Activated naive CD4-positive, alpha-beta T cell treated with anti-CD3 and anti-CD28 coated beads, Interleukin-2, amount 50 U/mL, for 24 hours (primary cell): ENCODE results near the gene VPS41.
A peak's percentile ranks its signal among the peaks of the same experiment; 100 is the strongest.

Source experiments
- H3K27ac Mint-ChIP-seq: one replicate; pipeline ENCODE4 v1.8.0; 2021; ENCODE audit warnings: mild to moderate bottlenecking, mixed read lengths
- H3K27me3 Mint-ChIP-seq: one replicate; pipeline ENCODE4 v1.8.0; 2021; ENCODE audit warnings: mixed read lengths
- H3K36me3 Mint-ChIP-seq: one replicate; pipeline ENCODE4 v1.8.0; 2021; ENCODE audit warnings: mixed read lengths
- H3K4me1 Mint-ChIP-seq: one replicate; pipeline ENCODE4 v1.8.0; 2021; ENCODE audit warnings: mixed read lengths
- H3K4me3 Mint-ChIP-seq: one replicate; pipeline ENCODE4 v1.8.0; 2021; ENCODE audit warnings: mild to moderate bottlenecking, mixed read lengths
- H3K9me3 Mint-ChIP-seq: one replicate; pipeline ENCODE4 v1.8.0; 2021; ENCODE audit warnings: mixed read lengths

VPS41 gene

DNA sequence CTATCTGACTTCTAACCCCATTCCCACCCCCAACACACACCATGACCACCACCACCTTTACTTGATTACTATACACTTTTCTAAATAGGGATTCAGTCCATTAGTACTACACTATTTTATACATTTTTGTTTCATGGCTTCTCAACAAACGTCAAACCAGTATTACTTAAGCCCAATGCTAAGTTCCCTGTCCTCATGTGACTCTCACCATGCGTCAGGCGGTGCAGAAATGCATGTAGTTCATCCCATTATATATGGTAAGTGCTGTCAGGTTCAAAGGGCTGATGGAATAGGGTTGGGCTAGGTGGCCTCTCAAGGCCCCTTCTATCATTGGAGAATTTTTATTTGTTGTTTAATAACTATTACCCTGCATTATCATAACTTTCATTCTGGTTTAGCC is 19.5 kb upstream of the VPS41 start:
- H3K36me3 Mint-ChIP-seq = no peaks in the 10 kb centered on the region
- no peak overlapping the region for H3K4me3 Mint-ChIP-seq
- no peaks in the 10 kb centered on the region for H3K9me3 Mint-ChIP-seq
- H3K27ac Mint-ChIP-seq = no peak overlapping the region
- H3K27me3 Mint-ChIP-seq = peaks cover 2% of the 10 kb centered on the region
- H3K4me1 Mint-ChIP-seq = no peaks in the 10 kb centered on the region

DNA sequence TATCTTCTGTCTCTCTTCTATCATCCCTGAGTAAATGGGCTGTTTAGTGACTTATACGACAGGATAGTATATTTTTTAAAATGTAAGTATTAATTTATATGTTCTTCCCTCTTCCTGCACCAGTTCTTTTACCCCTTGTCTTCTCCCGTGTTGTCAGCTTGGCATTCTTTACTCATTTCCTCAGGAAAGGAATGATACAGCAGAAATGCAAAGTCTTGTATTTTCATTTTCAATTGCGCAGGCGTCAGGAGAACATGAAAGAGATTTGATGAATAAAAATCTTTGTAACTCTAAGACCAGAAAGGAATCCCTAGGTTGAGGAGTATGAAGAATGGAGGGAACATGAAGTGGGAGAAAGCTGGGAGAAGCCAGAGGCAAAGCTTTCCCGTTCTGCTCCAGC is 18.8 kb upstream of the VPS41 start:
- H3K4me1 Mint-ChIP-seq = no peaks in the 10 kb centered on the region
- H3K9me3 Mint-ChIP-seq = no peaks in the 10 kb centered on the region
- no peaks in the 10 kb centered on the region for H3K36me3 Mint-ChIP-seq
- H3K27ac Mint-ChIP-seq = no peak overlapping the region
- no peak overlapping the region for H3K4me3 Mint-ChIP-seq
- H3K27me3 Mint-ChIP-seq = peaks cover 2% of the 10 kb centered on the region

DNA sequence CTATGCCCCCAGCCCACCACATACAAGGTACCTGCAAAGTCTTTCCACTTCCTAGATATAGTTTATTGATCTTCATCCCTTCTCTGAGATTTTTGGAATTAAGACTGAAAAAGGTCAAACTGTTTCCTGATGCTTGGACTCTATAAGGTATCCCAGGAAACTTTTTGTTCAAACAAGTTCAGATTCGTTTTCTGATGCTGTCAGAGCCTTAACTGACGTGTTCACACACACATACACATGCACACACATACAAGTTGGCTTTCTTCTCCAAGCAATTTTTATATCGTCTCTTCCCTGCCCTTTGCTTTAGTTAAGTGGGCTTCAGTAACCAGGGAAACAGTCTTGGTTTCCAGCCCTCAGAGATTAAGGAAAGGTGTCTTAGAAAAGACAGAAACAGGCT is 11.7 kb upstream of the VPS41 start:
- Mint-ChIP-seq H3K36me3 (no peaks in the 10 kb centered on the region), H3K9me3 (no peaks in the 10 kb centered on the region), H3K27me3 (peaks cover 5% of the 10 kb centered on the region), H3K4me3 (no peak overlapping the region), H3K27ac (no peak overlapping the region), H3K4me1 (no peaks in the 10 kb centered on the region)

DNA sequence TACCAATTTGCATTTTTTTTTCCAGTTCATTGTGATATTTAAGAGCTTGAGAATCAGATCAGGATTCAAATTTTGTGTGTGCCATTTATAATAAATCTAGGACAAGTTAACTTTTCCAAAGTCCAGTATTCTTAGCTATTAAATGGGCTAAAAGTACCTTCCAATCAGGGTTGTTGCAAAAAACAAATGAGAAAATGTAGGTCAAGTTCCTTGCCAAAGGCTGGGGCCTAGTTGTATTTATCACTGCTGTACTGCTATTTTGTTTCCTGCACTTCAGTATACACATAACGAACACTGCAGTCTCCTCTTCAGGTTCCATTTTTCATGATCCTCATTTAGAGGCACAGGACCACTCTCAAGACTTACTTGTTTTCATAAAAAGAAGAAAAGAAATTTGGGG is 7.4 kb upstream of the VPS41 start:
- H3K36me3 Mint-ChIP-seq = no peaks in the 10 kb centered on the region
- peaks cover 3% of the 10 kb centered on the region for H3K27me3 Mint-ChIP-seq
- no peak overlapping the region for H3K4me3 Mint-ChIP-seq
- peaks cover 4% of the 10 kb centered on the region for H3K9me3 Mint-ChIP-seq
- no peaks in the 10 kb centered on the region for H3K4me1 Mint-ChIP-seq
- no peak overlapping the region for H3K27ac Mint-ChIP-seq

DNA sequence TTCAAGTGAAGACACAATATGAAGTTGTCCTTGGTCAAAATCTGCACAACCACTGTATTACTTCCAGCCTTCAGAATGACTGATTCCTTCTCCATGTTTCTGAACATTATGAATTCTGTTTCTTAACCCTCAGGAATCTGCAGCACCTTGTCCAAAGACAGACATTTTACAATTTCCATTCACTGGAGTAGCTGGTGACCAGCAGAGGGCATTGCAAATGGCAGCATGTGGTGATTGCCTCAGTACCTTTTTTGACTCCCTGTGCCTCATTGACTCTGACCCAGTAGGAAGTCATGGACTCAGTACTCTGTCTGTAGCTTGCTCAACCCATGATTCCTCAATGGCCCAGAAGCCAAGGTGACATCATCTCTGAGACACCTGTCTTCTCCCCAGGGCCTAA is 879 bp upstream of the VPS41 start:
- Mint-ChIP-seq H3K36me3 (peaks cover 5% of the 10 kb centered on the region), H3K4me3 (peak overlapping the region; percentile 95), H3K9me3 (peaks cover 4% of the 10 kb centered on the region), H3K27me3 (peaks cover 3% of the 10 kb centered on the region), H3K27ac (no peak overlapping the region), H3K4me1 (peaks cover 32% of the 10 kb centered on the region)

DNA sequence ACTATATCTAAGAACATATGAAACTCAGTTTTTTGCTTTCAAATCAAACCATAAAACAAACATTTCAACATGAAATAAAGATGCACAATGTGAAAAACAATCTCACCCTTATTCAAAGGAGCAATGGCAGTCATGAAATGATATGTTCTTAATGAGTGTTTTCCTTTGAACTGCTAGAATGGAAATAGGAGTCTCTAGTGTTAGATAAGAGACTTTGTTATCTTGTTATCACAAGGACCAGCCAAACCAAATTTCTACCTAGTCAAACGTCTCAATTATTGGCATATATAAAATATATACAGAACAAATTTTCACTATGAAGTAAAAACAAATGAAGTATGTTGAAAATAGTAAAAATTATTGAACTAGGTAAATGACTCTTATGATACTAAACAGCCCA is 1.2 kb downstream of the VPS41 start:
- peaks cover 51% of the 10 kb centered on the region for H3K4me1 Mint-ChIP-seq
- H3K9me3 Mint-ChIP-seq = no peaks in the 10 kb centered on the region
- no peak overlapping the region for H3K27ac Mint-ChIP-seq
- peaks cover 5% of the 10 kb centered on the region for H3K36me3 Mint-ChIP-seq
- H3K4me3 Mint-ChIP-seq = peak overlapping the region; percentile 95
- no peaks in the 10 kb centered on the region for H3K27me3 Mint-ChIP-seq

DNA sequence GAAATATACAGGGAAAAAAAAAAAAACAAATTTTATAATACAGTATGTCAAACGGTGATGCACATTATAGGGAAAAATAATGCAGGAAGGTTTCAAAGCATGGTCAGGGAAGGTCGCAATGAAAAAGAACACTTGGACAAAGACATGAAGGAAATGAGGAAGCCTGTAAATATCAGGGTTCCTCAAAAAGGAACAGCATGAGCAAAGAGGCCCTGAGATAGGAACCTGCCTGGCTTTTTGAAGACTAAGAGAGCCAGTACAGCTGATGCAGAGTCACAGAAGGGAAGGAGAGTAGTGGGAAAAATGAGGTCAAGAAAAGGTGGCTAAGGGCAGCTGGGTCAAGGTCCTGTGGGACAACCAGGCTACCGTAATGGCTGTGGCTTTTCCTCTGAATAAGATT is 1.9 kb downstream of the VPS41 start:
- Mint-ChIP-seq H3K4me1 (peaks cover 58% of the 10 kb centered on the region), H3K4me3 (peak overlapping the region; percentile 17), H3K9me3 (no peaks in the 10 kb centered on the region), H3K27me3 (no peaks in the 10 kb centered on the region), H3K27ac (peak overlapping the region; percentile 55), H3K36me3 (peaks cover 5% of the 10 kb centered on the region)

DNA sequence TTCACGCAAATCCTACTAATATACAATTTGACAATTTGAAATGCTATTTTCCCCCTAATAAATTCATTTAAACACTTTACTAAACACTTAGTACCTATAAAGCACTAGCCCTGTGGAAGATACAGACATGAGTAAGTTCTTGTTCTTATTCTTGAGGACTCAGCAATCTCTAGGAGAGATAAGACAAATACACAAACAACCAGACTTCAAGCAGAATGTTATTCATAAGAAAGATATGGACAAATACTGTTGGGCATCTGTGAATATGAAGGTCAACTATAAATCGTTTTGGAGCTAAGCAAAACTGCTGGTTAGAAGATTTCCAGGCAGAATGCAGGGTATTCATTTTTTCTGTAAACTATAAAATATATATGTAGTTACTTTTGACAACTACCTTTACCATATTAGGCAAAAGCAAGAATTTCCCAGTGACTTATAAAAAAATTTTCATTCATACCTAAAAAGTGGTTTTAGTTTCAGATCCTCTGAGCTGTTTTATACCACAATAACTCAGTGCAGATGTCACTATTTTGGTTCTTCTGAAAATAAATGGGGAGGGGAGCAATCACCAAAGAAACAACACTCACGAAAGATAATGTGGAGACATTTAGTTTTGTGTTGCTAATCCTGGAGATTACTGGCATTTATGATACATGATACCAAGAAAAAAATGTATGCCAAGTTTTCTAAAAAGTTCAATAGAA is 3.8 kb downstream of the VPS41 start:
- no peak overlapping the region for H3K4me3 Mint-ChIP-seq
- H3K27ac Mint-ChIP-seq = no peak overlapping the region
- H3K4me1 Mint-ChIP-seq = peaks cover 71% of the 10 kb centered on the region
- no peaks in the 10 kb centered on the region for H3K9me3 Mint-ChIP-seq
- peaks cover 9% of the 10 kb centered on the region for H3K36me3 Mint-ChIP-seq
- H3K27me3 Mint-ChIP-seq = no peaks in the 10 kb centered on the region

DNA sequence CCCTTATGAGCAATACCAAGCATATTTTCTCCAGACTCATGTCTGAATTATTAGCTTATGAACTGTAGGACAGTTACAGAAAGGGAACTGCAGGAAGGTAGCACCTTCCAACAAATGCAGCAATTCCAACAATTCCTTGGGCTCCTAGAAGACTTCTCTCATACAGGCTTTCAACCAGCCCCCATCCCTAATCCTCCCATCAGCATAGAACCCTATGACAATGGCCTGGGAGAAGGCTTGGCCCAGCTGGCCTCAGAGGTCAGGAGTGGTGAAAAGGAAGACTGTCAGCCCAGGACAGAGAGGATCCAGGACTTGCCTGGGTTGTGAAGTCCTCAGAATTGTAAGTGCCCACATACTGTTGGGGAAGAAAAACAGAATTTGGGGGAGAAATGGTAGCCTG is 5.9 kb downstream of the VPS41 start:
- H3K27ac Mint-ChIP-seq = no peak overlapping the region
- peaks cover 7% of the 10 kb centered on the region for H3K36me3 Mint-ChIP-seq
- H3K4me3 Mint-ChIP-seq = no peak overlapping the region
- no peaks in the 10 kb centered on the region for H3K9me3 Mint-ChIP-seq
- no peaks in the 10 kb centered on the region for H3K27me3 Mint-ChIP-seq
- H3K4me1 Mint-ChIP-seq = peaks cover 67% of the 10 kb centered on the region

DNA sequence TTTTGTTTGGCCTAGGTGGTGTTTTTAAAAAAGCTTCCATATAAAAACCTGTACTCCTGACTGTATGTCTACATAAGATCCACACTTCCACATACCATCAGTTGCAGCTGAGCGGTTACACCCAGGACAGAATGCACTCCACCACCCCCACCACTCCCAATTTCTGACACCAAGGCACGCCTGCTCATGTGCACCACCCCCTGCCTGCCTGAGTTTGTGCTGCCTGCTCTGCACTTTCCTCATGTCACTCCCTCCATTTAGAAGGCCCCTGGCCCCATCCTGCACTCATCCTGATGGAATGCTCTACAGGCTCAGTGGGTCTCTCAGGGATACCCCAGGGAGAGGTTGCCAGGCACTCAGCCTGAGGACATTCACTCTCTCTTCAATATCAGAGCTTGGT is 6.5 kb downstream of the VPS41 start:
- peaks cover 65% of the 10 kb centered on the region for H3K4me1 Mint-ChIP-seq
- H3K9me3 Mint-ChIP-seq = no peaks in the 10 kb centered on the region
- peak overlapping the region; percentile 53 for H3K27ac Mint-ChIP-seq
- H3K27me3 Mint-ChIP-seq = no peaks in the 10 kb centered on the region
- no peak overlapping the region for H3K4me3 Mint-ChIP-seq
- peaks cover 11% of the 10 kb centered on the region for H3K36me3 Mint-ChIP-seq

DNA sequence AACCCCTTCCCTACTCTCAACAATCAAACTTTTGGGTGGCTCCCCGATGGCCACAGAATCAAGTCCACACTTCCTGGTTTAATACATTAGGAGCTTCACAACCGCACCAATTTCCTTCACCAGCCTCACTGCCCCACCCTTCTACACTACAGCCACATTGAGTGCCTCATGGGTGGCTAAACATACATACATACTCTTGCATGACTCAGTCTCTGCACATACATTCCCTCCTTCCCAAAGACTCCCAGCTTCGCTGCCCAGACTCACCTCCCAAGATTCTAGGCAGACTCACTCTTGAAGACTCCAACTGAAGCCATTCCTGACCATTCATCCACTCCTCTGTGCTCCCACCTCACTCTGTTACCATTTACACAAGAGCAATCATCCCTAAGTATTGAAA is 15.9 kb downstream of the VPS41 start:
- peaks cover 9% of the 10 kb centered on the region for H3K9me3 Mint-ChIP-seq
- no peak overlapping the region for H3K4me3 Mint-ChIP-seq
- H3K27me3 Mint-ChIP-seq = no peaks in the 10 kb centered on the region
- H3K27ac Mint-ChIP-seq = no peak overlapping the region
- H3K36me3 Mint-ChIP-seq = peaks cover 44% of the 10 kb centered on the region
- H3K4me1 Mint-ChIP-seq = peaks cover 33% of the 10 kb centered on the region

DNA sequence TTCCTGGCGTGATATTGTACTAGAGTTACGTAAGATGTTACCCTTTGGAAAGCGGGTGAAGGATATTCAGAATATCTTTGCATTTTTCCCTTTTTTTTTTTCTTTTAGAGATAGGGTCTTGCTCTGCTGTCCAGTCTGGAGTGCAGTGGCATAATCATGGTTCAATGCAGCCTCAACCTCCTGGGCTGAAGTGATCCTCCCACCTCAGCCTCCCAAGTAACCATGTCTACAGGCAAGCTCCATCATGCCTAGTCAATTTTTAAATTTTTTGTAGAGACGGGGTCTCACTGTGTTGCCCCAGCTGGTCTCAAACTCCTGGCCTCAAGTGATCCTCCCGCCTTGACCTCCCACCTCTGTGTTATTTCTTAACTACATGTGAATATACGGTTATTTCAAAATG is 18.4 kb downstream of the VPS41 start:
- H3K4me1 Mint-ChIP-seq = peaks cover 36% of the 10 kb centered on the region
- H3K9me3 Mint-ChIP-seq = peaks cover 14% of the 10 kb centered on the region
- H3K4me3 Mint-ChIP-seq = no peak overlapping the region
- no peaks in the 10 kb centered on the region for H3K27me3 Mint-ChIP-seq
- no peak overlapping the region for H3K27ac Mint-ChIP-seq
- H3K36me3 Mint-ChIP-seq = peaks cover 48% of the 10 kb centered on the region

DNA sequence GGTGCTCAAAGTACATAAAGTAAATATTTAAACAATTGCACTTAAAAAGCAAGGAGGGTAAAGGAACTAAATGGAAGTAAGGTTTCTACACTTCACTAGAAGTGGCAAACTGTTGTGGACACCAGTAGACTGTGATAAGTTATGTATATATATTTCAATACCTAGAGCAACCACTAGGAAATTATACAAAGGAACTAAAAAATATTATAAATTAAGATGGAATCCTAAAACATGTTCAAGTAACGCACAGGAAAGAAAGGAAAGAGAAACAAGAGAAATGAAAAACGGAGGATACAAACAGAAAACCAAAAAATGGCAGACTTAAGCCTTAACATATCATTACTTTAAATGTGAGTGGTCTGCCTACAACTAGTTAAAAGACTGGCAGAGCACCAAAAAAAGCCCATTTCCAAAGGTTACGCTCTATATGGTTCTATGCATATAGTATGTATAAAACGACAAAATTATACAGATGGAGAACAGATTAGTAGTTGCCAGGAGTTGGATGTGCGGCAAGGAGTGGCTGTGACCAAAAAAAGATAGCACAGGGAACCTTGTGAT is 19.0 kb downstream of the VPS41 start:
- Mint-ChIP-seq H3K4me1 (peaks cover 41% of the 10 kb centered on the region), H3K36me3 (peaks cover 48% of the 10 kb centered on the region), H3K27ac (no peak overlapping the region), H3K9me3 (peaks cover 17% of the 10 kb centered on the region), H3K27me3 (no peaks in the 10 kb centered on the region), H3K4me3 (no peak overlapping the region)

DNA sequence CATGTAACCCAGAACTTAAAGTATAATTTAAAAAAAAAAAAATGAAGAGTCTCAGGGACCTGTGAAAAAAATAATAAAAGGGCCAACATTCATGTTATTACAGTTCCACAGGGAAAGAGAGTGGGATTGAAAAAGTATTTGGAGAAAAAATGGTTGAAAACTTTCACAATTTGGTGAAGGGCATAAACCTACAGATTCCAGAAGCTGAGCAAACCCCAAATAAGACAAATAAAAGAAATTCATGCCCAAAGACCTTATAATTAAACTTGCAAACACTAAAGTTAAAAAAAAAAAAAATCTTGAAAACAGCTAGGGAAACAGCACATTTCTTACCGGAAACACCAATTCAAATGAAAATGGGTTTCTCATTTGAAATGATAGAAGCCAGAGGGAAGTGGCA is 19.9 kb downstream of the VPS41 start:
- Mint-ChIP-seq H3K4me3 (no peak overlapping the region), H3K36me3 (peaks cover 43% of the 10 kb centered on the region), H3K27me3 (no peaks in the 10 kb centered on the region), H3K9me3 (peaks cover 17% of the 10 kb centered on the region), H3K27ac (no peak overlapping the region), H3K4me1 (peaks cover 40% of the 10 kb centered on the region)

DNA sequence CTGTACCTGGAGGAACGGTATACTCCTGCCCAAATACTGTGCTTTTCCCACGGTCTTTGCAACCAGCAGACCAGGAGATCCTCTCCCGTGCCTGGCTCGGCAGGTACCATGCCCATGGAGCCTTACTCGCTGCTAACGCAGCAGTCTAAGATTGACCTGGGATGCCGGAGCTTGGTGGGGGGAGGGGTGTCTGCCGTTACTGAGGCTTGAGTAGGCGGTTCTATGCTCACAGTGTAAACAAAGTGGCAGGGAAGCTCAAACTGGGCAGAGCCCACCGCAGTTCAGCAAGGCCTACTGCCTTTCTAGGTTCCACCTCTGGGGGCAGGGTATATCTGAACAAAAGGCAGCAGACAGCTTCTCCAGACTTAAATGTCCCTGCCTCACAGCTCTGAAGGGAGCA is 22.7 kb downstream of the VPS41 start:
- H3K4me3 Mint-ChIP-seq = no peak overlapping the region
- no peaks in the 10 kb centered on the region for H3K27me3 Mint-ChIP-seq
- peaks cover 42% of the 10 kb centered on the region for H3K36me3 Mint-ChIP-seq
- H3K4me1 Mint-ChIP-seq = peaks cover 49% of the 10 kb centered on the region
- H3K9me3 Mint-ChIP-seq = peaks cover 11% of the 10 kb centered on the region
- H3K27ac Mint-ChIP-seq = no peak overlapping the region

DNA sequence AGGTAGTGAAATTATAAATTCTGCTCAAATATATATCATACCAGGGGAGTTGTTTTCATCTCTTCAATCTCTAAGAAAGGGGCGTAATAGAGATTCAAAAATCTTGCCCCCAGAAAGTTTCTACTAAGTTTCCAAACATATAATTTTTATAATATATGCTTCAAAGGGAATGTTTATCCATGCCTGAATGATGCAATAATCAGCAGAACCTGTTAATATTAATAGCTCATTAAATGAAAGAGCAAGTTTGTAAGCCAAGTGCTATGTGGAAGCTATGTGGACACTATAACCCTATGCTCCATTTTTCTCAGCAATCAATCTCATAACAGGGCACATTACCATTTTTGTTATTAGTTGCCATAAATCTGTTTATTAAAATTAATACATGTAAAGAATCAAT is 25.3 kb downstream of the VPS41 start:
- Mint-ChIP-seq H3K4me1 (peaks cover 65% of the 10 kb centered on the region), H3K27ac (no peak overlapping the region), H3K36me3 (peaks cover 38% of the 10 kb centered on the region), H3K9me3 (peaks cover 11% of the 10 kb centered on the region), H3K4me3 (no peak overlapping the region), H3K27me3 (no peaks in the 10 kb centered on the region)
